Common myeloid progenitor, CD34-positive (primary cell): ENCODE data around the gene CCDC142.
"Not testable (repeated sequence)": the region's sequence is repeated elsewhere in the genome, so short reads cannot be mapped to it uniquely, and the experiment has no call there.

Experiments
- CTCF ChIA-PET: fragments of 350-600 bp; sonication (Branson Sonifier 250); formaldehyde crosslinking; loops from one replicate; lab custom pipeline; 2021; ENCODE audit warnings: antibody characterized with exemption; lab: Charles Lee
- POLR2A ChIA-PET: fragments of 350-600 bp; sonication (Branson Sonifier 250); formaldehyde crosslinking; loops from one replicate; lab custom pipeline; 2021; ENCODE audit warnings: antibody characterized with exemption; lab: Charles Lee
- DNase-seq, 3 donors: peaks; one replicate each; pipeline versions ENCODE4 v3.0.0 to v3.0.0-alpha.2; 2013
- H3K27ac ChIP-seq, 2 experiments: 1 replicate in 1 of 2; 2 replicates in 1 of 2; pipeline ENCODE4 v1.7.0; 2013; ENCODE audit warnings: inconsistent platforms in 2 of 2, low read length in 2 of 2, mild to moderate bottlenecking in 2 of 2, low read depth in 1 of 2, moderate library complexity in 1 of 2; ENCODE audit not compliant: severe bottlenecking in 2 of 2, insufficient read depth in 1 of 2, poor library complexity in 1 of 2
- H3K27me3 ChIP-seq, 5 experiments: replicated peaks in 2 of 5; 1 replicate in 3 of 5; 2 replicates in 2 of 5; pipeline versions ENCODE4 v1.6.1 to v1.7.0; 2013; ENCODE audit warnings: low read length in 4 of 5, mild to moderate bottlenecking in 2 of 5, moderate library complexity in 2 of 5, inconsistent platforms in 1 of 5; ENCODE audit not compliant: insufficient read depth in 5 of 5, control insufficient read depth in 4 of 5
- H3K36me3 ChIP-seq, 4 experiments: 1 replicate in 2 of 4; 2 replicates in 2 of 4; pipeline versions ENCODE4 v1.6.1 to v1.7.0; 2013; ENCODE audit warnings: low read length in 3 of 4, control low read depth in 1 of 4, mild to moderate bottlenecking in 1 of 4; ENCODE audit not compliant: control insufficient read depth in 4 of 4, insufficient read depth in 4 of 4
- H3K4me1 ChIP-seq, 4 experiments: 1 replicate in 3 of 4; 2 replicates in 1 of 4; pipeline versions ENCODE4 v1.6.1 to v1.7.1; 2013; ENCODE audit warnings: low read length in 3 of 4, mild to moderate bottlenecking in 3 of 4, control low read depth in 1 of 4, inconsistent platforms in 1 of 4, moderate library complexity in 1 of 4; ENCODE audit not compliant: control insufficient read depth in 4 of 4, insufficient read depth in 4 of 4; ENCODE audit errors: control extremely low read depth in 1 of 4
- H3K4me3 ChIP-seq, 7 experiments: 1 replicate in 4 of 7; 2 replicates in 3 of 7; pipeline versions ENCODE4 v1.5.1 to v1.7.0; 2013; ENCODE audit warnings: mild to moderate bottlenecking in 7 of 7, low read length in 6 of 7, moderate library complexity in 6 of 7, inconsistent platforms in 2 of 7, low read depth in 2 of 7, control low read depth in 1 of 7; ENCODE audit not compliant: insufficient read depth in 4 of 7, control insufficient read depth in 1 of 7; ENCODE audit errors: extremely low read depth in 1 of 7
- H3K9me3 ChIP-seq, 5 experiments: 1 replicate in 4 of 5; 2 replicates in 1 of 5; pipeline versions ENCODE4 v1.6.1 to v1.7.1; 2013; ENCODE audit warnings: low read length in 4 of 5, mild to moderate bottlenecking in 2 of 5, inconsistent platforms in 1 of 5, low read depth in 1 of 5, moderate library complexity in 1 of 5; ENCODE audit not compliant: control insufficient read depth in 4 of 5, insufficient read depth in 2 of 5; ENCODE audit errors: control extremely low read depth in 1 of 5
- WGBS: methylation state at CpG from one replicate; pipeline ENCODE4 v1.1.5; 2013; ENCODE audit not compliant: insufficient coverage; 5-methylcytosine and 5-hydroxymethylcytosine counted together

CCDC142 gene

DNA sequence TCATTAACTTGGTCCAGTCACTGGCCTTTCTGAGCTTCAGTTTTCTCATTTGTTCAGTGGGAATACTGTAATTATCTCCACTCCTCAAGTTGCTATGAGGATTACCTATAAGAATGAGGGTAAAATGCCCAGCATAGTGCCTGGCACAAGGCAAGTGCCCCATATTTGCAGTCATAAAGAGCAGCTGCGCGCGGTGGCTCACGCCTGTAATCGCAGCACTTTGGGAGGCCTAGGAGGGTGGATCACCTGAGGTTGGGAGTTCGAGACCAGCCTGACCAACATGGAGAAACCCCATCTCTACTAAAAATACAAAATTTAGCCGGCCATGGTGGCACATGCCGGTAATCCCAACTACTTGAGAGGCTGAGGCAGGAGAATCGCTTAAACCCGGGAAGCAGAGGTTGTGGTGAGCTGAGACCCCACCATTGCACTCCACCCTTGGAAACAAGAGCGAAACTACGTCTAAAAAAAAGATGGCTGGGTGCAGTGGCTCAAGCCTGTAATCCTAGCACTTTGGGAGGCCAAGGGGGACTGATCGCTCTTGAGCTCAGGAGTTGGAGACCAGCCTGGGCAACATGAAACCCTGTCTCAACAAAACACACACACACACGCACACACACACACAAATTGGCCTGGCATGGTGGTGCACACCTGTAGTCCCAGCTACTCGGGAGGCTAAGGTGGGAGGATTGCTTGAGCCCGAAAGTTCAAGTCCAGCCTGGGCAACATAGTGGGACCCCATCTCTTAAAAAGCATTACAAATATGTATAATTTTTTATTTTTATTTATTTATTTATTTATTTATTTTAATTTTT lies 40.1 kb downstream of the CCDC142 start:
- 94% methylated on average over 10 of the region's 16 CpGs for WGBS
- not testable (repeated sequence) for DNase-seq, H3K27ac ChIP-seq, H3K9me3 ChIP-seq, H3K36me3 ChIP-seq
- Histone ChIP-seq H3K4me1 (peaks cover 4 to 44% (median 40%) of the 10 kb centered on the region in 4 experiments), H3K27me3 (peaks cover 0 to 27% (median 10%) of the 10 kb centered on the region in 5 experiments), H3K4me3 (peak overlapping the region in 3 of 7 experiments; percentile 32 to 81 (median 64))
- CTCF ChIA-PET = interaction anchor here (0.6 to 1.3 kb wide), 4 partner anchors 9 to 454 kb away, joined by 3 read pairs; partner anchors contain the start of gene INO80B
- POLR2A ChIA-PET = interaction anchor here (1.8 kb wide), 1 partner anchor 12 kb away, joined by 6 read pairs; the partner anchor contains the start of gene INO80B

DNA sequence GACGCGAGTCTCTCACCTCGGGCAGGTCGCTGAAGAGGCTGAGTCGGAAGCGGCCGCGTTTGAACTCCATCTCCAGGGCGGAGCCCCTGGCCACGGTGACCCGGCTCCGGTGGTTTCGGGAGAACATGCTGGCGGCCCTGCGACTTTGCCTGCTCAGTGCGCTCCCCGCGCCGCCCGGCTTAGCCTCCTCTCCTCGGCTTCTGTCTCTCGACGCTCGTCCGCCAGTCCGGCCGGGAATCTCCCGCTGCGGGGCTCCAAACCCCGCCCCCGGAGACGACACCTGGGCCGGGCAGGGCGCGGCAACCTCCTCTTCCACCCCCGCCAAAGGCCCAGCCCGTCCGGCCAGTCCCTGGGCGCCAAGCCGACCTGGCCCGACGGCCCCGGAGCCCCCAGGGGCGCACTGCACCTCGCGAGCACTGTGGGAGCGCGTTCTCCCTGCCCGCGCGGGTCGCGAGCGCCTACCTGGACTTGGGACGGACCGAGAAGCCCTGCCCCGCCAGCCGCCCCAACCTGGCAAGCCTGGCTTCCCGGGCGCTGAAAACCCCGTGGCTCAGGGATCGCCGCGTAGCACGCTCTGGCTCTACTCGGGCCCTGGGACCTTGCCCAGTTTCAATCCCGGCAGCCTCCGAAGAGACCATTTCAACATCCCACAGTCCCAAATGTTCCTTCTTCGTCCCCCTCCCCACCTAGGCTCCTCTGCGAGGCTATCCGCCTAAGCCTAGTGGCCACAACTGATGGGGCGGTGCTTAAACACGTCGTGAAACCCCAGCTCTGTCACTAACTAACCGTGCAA lies 40.9 kb downstream of the CCDC142 start, which contains the start of gene RTKN:
RTKN (minus strand) TSS at position 248 of the 793 bp plus-strand sequence; CDS start at position 127, 121 bp downstream.
- POLR2A ChIA-PET = interaction anchor here (1.8 to 2.6 kb wide), 2 partner anchors 13 to 16 kb away, joined by 6 to 10 read pairs; partner anchors contain the start of genes INO80B and WBP1
- Histone ChIP-seq H3K4me3 (peak within 1 kb of the TSS in 6 of 7 experiments; percentile 16 to 84 (median 70)), H3K4me1 (peaks cover 4 to 48% (median 44%) of the 10 kb centered on the region in 4 experiments), H3K27ac (no peak within 1 kb of the TSS), H3K27me3 (peaks cover 0 to 27% (median 10%) of the 10 kb centered on the region in 5 experiments), H3K9me3 (no peaks in the 10 kb centered on the region), H3K36me3 (no peaks in the 10 kb centered on the region)
- WGBS = 11% methylated on average over 50 of the region's 75 CpGs
- CTCF ChIA-PET = interaction anchor here (0.6 to 2.5 kb wide), 4 partner anchors 9 to 453 kb away, joined by 3 to 9 read pairs (median 3); no protein-coding TSS in a partner anchor
- peak in 1 of 3 donors; percentile 34 for DNase-seq

DNA sequence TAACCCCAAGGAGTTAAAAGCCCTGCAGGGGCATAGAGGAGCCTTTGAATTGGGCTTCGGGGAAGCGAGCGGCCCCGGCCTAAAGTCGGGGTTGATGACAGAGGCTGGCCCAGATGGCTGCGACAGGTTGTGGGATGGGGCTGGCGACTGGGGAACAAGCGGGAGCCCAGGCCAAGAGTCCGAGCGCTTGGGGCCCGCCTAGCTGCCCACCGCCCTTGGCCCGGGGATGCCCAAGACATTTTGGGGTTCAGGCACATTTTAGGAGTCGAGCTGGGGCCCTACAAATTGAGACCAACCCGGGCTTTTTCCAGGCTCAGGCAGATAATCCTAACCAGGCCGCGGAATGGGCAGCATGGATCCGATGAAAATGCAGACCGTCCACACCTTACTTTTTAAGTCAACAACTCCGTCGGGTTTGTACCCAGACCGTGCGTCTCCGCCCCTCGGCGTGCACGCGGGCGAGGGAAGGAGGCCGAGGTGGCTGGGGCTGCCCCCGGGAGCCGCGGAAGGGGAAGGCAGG lies 41.6 kb downstream of the CCDC142 start:
- Histone ChIP-seq H3K36me3 (no peaks in the 10 kb centered on the region), H3K4me3 (peak overlapping the region in 4 of 7 experiments; percentile 16 to 81 (median 69)), H3K27me3 (peaks cover 0 to 27% (median 10%) of the 10 kb centered on the region in 5 experiments), H3K4me1 (peaks cover 4 to 51% (median 44%) of the 10 kb centered on the region in 4 experiments), H3K9me3 (no peaks in the 10 kb centered on the region), H3K27ac (no peak overlapping the region)
- 74% methylated on average over 18 of the region's 33 CpGs for WGBS
- CTCF ChIA-PET = interaction anchor here (1.4 to 2.5 kb wide), 6 partner anchors 11 to 41 kb away, joined by 3 to 16 read pairs (median 8); partner anchors contain the start of genes CCDC142, INO80B and TTC31
- POLR2A ChIA-PET = interaction anchor here (0.8 to 2.6 kb wide), 2 partner anchors 13 to 17 kb away, joined by 4 to 10 read pairs; partner anchors contain the start of genes INO80B and WBP1
- no peak for DNase-seq

DNA sequence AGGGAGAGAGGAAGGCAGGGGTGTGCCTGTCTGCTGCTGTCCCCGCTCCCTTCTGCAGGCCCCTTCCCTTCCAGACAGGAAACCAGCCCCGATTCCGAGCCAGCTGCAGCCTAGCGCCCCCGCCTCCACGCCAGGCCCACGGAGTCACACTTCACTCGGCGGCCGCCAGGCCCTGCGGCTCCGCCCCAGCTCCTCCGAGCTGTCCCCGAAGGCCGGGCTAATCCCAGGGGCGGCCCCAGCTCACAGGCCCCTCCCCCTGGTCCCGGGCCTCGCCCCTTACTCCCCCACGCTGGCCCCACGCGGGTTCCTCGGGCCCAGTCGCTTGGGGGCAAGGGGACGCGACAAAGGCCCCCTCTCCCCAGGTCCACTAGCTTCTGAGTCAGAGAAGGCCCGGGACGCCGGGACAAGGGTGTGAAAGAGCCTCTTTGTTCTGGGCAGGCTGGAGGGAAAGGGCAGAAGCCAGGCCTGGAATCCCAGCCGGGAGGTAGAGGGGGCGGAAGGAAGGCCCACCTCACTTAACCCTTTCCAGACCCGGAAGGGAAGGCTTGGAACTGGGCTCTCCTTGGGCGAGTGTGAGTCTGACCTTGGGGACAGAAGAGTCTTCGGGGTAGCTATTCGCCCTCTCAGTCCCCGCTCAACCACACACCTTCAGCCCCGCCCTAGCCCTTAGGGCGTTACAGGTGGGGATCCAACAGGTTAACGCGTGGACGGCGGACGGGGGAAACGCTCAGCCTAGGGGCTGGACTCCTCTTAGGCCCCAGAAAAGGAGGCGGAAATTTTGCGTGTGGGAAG lies 42.2 kb downstream of the CCDC142 start:
- no peak overlapping the region for H3K27ac ChIP-seq
- peak overlapping the region; percentile 2 to 84 (median 71) for H3K4me3 ChIP-seq
- H3K27me3 ChIP-seq = peaks cover 0 to 27% (median 10%) of the 10 kb centered on the region in 5 experiments
- H3K4me1 ChIP-seq = peaks cover 4 to 51% (median 44%) of the 10 kb centered on the region in 4 experiments
- 33% methylated on average over 35 of the region's 45 CpGs for WGBS
- ChIA-PET POLR2A (interaction anchor here (0.8 to 2.6 kb wide), 2 partner anchors 14 to 17 kb away, joined by 4 to 10 read pairs; partner anchors contain the start of genes INO80B and WBP1), CTCF (interaction anchor here (0.9 to 2.5 kb wide), 13 partner anchors 10 to 244 kb away, joined by 3 to 16 read pairs (median 4); partner anchors contain the start of genes CCDC142, INO80B, TTC31 and WBP1)
- peak; percentile 71 to 88 (median 83) for DNase-seq
- H3K36me3 ChIP-seq = no peaks in the 10 kb centered on the region
- H3K9me3 ChIP-seq = no peaks in the 10 kb centered on the region

- Histone ChIP-seq H3K27me3 (peaks cover 0 to 27% (median 10%) of the 10 kb centered on the region in 5 experiments), H3K36me3 (no peaks in the 10 kb centered on the region), H3K27ac (no peak overlapping the region), H3K4me1 (peaks cover 4 to 51% (median 44%) of the 10 kb centered on the region in 4 experiments), H3K4me3 (peak overlapping the region; percentile 2 to 84 (median 71)), H3K9me3 (no peaks in the 10 kb centered on the region)
- WGBS = 22% methylated on average over 10 of the region's 14 CpGs
- ChIA-PET POLR2A (interaction anchor here (1.0 to 2.6 kb wide), 2 partner anchors 10 to 18 kb away, joined by 3 to 10 read pairs; partner anchors contain the start of gene WBP1), CTCF (interaction anchor here (0.9 to 2.5 kb wide), 14 partner anchors 10 to 243 kb away, joined by 3 to 16 read pairs (median 4); partner anchors contain the start of genes CCDC142, INO80B, TTC31 and WBP1)
- no peak for DNase-seq
Observed at GRCh38 chr2:74439803-74440377, 42.9 kb downstream of the CCDC142 start.
